Inflammatory macrophage (primary cell): ENCODE results near the gene ZBTB5.
"Not testable (repeated sequence)": the region's sequence is repeated elsewhere in the genome, so short reads cannot be mapped to it uniquely, and the experiment has no call there.

Source experiments
- DNase-seq, 2 donors: peaks; one replicate each; pipeline ENCODE4 v3.0.0-alpha.2; 2020 to 2022

Gene ZBTB5

DNA sequence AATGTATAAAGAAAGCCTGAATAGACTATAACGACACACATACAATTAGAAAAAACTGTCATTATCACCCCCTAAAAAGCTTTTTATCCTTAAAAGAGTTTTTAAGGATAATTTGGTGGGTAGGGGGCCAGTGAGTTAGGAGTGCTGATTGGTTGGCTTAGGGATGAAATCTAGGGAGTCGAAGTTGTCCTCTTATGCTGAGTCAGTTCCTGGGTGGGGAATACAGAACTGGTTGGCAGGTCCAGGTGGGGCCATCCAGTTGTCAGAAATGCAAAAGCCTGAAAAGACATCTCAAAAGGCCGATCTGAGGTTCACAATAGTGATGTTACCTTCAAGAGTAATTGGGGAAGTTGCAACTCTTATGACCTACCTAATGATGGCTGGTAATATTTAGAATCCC, 13.6 kb downstream of the ZBTB5 start:
- no peak for DNase-seq

DNA sequence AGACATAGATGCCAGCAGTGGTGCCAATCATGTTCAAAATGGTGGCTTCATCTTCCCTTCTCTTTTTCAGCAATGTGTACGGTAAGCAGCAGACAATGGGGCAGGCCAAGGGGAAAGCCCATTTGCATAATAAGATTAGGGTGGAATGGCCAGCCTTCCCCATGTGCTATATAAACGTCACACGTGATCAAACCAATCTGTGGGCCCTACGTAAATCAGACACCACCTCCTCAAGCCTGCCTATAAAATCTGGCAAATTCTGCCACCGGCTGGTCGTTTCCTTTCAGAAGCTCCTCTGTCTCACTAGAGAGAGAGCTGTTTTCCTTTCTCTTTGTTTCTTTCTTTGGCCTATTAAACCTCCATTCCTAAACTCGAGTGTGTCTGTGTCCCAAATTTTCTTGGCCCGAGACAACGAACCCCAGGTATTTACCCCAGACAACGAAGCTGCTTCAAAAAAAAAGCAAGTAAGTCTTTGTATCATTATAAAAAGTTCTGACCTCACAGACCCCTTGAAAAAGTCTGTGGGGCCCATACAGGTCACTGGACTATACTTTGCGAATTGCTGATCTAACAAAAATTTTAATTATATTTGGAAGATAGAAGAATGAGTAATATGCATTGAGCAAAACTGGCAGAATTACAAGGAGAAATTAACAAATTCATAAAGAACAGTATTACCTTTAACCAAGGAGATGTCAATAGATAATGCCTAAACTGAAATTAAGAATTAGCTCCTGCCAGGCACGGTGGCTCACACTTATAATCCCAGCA, 15.2 kb downstream of the ZBTB5 start:
- no peak for DNase-seq

DNA sequence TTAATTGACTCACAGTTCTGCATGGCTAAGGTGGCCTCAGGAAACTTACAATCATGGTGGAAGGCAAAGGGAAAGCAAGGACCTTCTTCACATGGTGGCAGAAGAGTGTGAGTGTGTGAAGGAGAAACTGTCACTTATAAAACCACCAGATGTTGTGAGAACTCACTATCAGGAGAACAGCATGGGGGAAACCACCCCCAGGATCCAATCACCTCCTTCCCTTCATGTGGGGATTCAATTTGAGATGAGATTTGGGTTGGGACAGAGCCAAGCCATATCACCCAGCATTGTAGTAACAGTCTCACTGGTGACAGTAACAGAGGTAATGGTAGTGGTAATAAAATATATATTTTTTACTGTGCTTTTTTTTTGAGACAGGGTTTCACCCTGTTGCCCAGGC, 18.1 kb downstream of the ZBTB5 start:
- no peak for DNase-seq

DNA sequence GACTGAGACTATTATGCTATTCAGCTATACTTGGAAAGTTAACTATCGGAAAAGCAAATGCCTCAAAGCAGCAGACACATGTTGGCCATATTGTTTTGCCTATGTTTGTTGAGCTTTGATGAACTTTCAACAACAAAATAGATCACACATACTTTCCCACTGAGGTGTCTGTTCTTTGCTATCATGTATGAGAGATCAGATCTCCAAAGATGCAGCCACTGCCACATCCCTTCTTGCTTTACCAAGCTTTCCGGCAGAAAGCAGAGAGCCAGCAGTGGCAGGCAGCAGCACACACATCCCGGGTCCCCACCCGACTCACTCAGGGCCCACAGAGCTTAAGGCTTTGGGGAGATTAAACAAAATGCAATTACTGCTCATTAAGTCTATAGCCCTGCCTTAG, 18.8 kb downstream of the ZBTB5 start:
- no peak for DNase-seq

DNA sequence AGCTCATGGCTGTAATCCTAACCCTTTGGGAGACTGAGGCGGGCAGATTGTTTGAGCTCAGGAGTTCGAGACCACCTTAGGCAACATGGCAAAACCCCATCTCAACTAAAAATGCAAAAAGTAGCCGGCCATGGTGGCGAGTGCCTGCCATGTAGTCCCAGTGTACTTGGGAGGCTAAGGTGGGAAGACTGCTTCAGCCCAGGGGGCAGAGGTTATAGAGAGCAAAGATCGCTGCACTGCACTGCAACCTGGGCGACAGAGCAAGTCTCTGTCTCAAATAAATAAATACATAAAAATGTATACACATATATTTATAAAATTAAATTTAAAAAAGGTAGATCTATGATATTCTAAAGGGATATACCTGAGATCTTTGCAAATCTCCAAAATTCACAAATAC, 19.4 kb downstream of the ZBTB5 start:
- DNase-seq, result no peak

DNA sequence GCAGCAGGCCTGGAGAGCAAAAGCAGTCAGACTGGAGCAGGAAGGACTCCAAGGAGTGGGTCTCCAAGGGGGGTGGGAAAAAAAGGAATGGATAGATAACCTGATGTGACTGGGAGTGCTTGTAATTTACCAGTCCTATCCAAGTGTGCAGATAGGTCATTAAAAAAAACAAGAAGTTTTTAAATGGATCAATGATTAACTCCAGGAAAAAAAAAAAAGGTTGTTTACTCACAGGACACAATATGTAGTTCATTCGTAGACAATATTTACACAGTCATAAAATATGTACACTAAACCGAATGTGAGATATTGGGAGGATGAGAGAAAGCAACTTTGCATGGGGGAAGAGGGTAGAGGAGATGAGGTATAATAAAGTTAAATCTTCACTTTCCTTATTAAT, 20.4 kb downstream of the ZBTB5 start:
- no peak for DNase-seq

DNA sequence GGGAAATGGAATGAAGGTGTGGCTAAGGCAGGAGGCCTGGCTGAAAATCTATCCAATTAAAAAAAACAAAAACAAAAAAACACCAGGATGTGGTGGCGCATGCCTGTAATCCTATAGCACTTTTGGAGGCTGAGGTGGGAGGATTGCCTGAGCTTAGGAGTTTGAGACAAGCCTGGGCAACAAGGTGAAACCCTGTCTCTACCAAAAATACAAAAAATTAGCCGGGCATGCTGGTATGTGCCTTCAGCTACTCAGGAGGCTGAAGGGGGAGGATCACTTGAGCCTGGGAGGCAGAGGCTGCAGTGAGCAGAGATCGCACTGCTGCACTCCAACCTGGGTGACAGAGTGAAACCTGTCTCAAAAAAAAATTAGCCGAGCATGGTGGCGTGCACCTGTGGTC, 21.7 kb downstream of the ZBTB5 start:
- DNase-seq, result no peak

DNA sequence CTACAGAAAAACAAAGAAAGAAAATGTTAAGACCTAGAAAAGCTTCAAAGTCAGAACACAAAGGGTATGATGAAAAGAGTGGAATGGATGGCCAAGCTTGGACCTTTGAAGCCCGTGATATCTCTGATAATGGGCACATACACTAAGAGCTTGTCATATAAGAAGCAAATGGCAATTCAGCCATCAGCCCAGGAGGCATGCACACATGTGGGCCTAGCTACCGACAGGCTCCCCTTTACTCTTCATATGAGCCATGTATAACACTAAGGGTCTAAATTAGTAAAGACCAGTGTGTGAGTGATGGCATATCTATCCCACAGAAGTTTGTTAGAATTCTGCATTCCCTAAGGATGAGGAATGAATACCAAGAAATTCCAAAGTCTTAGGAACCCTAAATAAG, 22.7 kb downstream of the ZBTB5 start:
- DNase-seq, result no peak

DNA sequence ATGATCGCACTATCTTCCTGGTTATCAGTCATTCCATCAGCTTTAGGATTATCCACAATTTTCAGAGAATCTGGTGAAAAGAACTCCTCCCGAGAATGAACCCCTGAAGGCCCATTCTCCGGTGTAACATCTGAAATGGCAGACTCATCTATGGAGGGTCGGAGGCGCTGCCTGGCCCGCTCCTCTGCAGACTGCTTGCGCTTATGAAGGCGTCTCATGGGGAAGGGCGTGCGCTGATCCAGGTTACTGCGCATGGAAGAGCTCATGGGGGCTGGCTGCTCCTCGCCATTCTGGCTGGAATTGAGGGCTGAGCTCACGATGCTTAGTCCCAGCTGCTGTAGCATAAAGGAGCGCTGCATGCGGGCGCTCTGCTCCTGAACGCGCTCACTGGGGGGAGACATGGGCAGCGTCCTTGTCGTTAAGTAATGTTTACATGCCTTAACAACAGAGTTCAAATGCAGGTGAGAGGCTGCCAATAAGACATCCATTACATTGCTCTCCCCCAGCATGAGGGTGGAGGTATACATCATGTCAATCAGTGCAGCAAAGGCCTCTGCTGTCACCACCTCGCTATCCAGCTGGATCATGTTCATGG, 23.4 kb downstream of the ZBTB5 start:
- no peak for DNase-seq

DNA sequence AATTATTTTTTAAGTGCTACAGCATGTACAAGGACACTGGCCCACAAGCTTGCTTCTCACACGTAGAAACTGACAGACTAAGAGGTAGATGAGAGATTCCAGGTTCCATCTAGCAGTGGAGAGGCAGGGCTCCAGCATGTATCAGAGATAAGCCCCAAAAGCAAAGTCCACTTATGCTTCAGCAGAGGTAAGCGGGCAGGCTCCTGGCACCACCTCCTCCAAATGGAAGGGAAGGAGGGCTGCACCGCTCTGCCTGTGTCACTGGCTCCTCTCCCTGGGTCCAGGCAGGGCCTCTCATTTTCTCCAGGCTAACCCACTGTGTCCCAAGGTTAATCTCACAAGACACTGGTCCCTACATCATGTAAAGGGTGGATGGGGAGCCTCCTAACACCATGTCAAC, 26.9 kb downstream of the ZBTB5 start:
- no peak for DNase-seq

DNA sequence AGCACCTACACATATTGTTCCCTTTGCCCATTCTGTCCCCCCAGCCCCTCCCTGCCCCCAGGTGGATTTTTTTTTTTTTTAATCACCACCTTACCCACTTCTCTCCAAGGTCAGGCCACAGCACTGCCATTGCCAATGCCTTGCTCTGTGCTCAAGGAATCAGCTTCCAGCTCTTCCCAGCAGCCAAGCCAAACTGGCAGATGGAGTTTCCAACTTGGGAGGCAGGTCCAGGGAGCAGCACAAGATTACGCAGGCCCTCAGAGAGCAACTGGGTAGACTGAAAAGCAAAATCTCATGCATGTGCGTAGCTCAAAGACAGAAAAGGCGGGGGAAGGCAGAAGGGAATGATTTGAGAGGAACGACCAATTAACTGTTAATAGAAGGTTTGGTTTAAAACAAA, 27.6 kb downstream of the ZBTB5 start:
- no peak for DNase-seq

DNA sequence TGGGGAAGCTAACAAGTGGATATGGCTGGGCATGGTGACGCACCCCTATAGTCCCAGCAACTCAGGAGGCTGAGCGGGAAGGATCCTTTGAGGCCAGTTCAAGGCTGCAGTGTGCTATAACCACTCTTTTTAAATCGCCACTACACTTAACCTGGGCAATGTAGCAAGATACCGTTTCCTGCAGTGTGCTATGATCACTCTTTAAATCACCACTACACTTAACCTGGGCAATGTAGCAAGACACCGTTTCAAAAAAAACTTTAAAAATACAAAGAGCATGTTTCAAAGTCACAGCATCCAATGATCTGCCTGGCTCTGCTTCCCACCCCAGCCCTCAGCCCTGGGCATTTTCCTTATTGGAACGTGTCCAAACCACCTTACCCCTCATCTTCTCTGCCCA, 28.2 kb downstream of the ZBTB5 start:
- DNase-seq, result no peak

DNA sequence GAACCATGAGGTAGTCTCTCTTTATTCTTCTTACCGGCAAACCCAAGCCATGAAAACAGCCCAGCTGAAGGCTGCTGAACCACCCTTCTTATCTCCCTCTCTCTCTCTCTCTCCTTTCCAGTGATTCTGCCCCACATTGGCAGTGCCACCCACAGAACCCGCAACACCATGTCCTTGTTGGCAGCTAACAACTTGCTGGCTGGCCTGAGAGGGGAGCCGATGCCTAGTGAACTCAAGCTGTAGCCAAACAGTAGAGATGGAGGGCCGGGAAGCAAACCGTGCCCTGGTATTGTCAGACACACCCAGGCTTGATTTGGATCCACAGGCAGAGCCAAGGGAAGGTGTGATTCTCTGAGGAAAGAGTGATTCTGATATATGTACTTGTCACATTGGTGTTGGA, 28.7 kb downstream of the ZBTB5 start:
- no peak for DNase-seq

DNA sequence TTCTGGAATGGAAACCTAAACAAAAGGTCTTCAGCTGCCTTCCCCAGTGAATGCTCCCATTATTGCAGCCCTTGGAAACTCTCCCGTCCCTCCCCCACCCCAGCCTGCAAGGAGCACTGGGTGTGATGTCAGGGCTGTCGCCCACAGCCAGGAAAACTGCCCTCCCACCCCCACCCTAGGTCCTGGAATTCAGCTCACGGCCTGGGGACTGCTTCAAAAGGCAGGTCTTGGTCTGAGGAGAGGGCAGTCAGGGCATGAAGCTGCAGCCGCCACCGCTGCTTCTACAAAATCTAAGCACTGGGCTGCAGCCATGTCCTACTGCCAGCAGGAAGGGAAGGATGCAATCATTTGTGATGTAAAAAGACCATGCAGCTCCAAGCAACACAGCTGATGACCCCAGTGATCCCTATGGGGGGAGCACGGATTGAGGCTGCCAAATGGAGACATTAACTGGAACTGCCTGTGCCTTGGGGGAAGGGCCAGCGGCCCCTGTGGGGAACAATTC, 31.3 kb downstream of the ZBTB5 start:
- no peak for DNase-seq

DNA sequence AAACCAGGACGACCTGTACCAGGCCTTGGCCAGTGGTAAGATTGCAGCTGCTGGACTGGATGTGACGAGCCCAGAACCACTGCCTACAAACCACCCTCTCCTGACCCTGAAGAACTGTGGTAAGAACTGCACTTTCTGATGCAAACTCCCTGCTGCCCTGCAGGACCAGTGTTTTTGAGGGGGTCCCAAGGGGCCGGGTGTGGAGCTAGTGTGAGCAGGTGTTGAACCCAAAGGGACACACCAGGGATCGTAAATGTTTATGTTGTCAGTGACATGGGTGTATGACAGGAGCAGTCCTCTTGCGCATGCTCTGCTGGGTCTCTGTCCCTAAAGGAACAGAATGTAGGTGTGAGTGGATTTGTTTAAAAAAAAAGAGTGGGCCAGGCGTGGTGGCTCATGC, 33.2 kb downstream of the ZBTB5 start:
- no peak for DNase-seq

DNA sequence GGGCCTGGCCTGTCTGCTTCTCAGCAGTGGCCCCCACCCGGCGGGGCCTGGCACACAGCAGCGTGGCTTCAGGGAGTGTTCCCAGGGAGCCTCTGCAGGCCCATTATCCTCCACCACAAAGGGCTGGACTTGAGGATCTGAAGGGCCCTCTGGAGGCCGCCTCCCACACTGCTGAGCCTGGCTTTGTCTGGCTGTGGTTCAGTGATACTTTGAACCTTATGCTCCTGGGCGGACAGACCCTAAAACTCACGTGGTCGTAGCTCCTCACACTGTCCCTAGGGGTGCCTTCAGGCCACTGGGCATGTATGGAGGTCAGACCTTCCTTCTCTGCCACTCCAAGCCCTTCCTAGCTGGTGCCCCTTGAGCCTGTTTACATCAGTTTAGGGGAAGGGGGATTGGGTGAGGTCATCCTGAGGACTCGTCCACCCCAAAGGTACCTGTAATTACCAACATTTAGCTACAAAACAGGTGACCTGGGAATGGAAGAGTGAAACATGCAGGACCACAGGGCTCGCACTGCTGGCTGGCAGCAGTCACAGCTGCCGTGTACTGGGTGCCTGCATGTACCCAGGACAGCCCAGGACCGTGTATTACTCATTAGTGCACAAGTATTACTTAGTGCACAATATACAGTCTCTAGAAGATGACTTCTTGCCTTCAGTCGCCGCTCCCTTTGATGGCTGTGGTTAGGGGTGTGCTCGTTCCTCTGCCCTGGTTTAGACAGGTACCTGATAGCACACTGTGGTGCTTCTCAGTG, 34.2 kb downstream of the ZBTB5 start:
- no peak for DNase-seq

DNA sequence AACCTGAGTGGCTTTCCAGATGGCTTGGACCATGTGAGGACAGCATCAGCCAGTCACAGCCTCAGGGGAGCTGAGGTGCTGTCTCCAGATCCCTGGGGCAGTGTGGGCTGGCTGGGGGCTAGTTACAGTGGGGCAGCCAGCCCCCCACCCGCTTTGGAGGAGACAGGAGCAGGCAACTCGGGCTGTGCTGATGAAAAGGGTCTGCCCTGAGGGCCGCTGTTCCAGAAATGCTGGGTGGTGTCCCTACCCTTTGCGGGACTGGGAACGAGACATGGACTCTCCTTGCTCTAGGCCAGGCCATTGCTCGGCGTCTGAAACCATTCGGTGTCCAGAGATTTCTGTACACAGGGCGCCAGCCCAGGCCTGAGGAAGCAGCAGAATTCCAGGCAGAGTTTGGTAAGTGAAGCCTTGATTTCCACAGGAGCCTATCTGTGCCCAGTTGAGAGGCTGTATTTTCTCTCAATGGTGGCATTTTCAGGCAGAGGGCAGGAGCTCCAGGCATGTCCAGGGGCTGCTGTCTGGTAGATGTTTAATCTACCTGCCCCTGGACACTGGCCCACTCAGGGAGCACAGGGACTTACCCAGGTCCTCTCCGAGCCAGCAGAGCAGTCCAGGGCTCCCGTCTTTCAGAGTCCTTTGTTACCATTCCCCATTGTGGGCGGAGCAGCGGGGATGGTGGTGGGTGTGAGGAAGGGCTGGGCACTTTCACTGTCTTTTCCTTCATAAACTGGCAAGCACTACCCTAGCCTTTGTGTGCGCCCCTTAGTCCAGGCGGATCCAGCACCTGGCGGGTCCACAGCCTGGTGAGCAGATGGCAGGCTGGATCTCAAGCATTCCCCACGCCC, 35.6 kb downstream of the ZBTB5 start:
- no peak for DNase-seq

DNA sequence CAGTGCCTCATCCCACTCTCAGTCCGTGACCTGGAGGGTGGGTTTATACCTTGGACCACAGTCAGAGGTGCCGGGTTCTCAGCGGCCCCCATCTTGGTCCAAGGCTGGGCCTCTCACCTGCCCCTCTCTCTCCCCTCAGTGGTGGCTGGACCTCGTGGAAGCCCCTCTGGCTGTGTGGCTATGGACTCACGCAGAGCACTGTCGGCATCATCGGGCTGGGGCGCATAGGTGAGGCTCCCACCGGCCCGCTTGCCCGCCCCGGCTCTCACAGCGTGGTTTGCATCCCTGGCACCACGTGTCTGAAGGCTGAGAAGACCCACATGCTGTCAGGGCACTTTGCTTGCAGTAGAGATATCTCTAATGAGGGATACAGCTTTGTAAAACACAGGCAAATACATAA, 36.9 kb downstream of the ZBTB5 start:
- no peak for DNase-seq

DNA sequence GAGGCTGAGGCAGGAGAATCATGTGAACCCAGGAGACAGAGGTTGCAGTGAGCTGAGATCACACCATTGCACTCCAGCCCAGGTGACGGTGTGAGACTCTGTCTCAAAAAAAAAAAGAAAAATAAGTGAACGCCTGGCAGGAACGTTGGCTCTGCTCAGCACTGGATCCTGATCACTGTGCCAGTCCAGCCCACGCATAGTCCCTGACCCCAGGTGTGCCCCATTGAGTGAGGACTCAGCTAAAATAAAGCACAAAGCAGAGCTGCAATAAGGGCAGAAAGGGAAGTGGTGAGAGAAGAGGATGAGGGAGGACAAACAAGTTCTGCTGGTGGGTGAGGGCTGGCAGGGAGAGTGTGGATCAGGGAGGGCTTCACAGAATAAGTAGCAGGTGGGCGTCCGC, 38.4 kb downstream of the ZBTB5 start:
- no peak for DNase-seq

DNA sequence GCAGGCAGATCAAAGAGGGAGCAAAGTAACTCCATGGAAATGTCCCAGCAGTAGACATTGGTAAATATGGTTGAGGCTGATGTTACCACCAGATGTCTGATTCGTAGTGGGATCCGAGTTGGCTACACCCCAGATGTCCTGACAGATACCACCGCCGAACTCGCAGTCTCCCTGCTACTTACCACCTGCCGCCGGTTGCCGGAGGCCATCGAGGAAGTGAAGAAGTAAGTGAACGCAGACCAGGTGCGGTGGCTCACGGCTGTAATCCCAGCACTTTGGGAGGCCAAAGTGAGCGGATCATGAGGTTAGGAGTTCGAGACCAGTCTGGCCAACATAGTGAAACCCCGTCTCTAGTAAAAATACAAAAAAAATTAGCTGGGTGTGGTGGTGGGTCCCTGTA, 38.8 kb downstream of the ZBTB5 start:
- DNase-seq, result not testable (repeated sequence)

DNA sequence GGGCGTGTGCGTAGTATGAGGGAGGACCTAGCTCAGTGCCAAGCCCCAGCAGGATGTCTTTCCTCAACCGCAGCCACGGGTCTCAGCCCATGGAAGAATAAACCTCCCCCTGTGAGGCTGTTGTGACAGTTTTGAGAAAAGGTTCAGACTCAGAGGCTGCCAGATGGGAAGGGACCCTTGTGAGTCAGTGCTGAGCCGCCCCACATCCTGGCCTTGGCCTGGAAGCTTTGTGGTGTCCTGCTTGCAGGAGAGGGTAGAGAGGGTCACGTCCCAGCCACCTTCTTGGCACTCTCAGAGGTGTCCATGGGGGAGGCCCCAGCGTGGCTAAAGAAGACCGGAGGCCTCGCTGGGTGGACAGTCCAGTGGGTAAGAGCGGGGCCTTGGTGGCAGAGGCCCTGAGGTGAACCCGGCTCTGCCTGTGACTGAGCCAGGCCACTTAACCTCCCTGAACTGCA, 39.9 kb downstream of the ZBTB5 start:
- DNase-seq, result no peak

DNA sequence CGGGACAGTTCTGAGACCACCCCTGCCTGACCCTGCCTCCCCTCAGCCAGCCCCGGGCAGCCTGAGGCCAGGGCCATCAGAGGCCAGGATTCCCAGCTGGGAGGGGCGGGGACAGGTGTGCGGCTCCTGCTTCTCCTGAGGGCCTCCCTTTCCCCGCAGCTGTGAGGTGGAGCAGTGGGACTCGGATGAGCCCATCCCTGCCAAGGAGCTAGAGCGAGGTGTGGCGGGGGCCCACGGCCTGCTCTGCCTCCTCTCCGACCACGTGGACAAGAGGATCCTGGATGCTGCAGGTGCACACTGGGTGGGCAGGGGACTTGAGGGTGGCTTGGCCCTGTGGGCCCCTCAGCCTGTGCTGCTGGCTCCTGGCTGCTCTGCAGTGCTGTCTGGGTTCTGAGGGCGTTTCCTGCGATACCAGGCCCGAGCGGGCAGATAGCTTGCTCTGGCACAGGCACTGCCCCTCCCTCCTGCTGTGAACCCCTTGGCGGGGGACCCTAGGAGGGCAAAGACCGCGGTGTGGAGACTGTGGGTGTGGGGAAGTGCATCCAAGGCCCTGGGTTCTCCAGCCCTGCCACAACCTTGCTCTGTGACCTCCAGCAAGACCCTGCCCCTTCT, 40.5 kb downstream of the ZBTB5 start:
- no peak for DNase-seq
